Activated effector memory CD4-positive, alpha-beta T cell treated with anti-CD3 and anti-CD28 coated beads, Interleukin-2, amount 50 U/mL, for 16 hours (primary cell): ENCODE results near the gene EIF2B5.

Source experiments
- DNase-seq: peaks from one replicate; pipeline ENCODE4 v3.0.0-alpha.2; 2020

The EIF2B5 gene

DNA sequence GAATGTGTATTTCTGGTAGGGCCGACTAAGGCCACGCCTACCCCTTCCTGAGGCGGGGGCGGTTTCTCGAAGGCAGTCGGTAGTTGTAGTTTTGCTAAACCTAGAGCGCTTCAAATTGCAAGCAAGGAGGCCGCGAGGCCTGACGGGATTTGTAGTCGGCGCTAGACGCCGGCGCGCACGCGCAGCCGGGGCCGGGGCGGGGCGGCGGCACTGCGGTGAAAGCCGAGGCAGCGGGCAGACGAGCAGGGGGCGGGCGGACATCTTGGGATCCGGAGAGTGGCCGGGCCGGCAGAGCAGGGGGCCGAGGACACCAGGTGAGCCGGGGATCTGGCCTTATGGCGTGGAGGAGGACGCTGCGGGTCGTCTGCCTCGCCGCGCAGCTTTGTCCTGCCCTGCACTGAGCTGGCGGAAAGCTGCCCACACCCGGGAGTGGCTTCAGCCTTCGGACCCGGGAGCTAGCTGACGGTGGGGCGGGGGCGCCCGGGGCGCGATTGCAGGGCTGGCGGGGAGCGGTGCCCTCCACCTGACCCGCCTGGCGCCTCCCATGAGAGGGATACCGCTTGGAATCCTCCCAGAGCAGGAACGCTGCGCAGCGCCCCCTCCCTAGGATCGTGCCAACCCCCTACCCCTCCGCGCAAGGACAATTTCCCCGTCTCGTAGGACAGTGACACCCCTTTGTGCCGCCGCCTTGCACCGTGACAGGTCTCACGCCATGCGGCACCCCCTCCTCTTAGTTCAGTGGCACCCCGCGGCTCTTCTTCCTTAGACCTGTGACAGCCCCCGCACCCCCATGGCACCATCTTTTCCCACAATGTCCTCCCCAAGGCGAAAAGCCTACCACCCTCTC is 39.7 kb downstream of the EIF2B5 start, which contains the start of gene AP2M1:
AP2M1 (plus strand) TSS at position 210 of the 847 bp plus-strand sequence. CDS start 2,139 bp downstream, outside the sequence.
- peak; percentile 100 for DNase-seq

- DNase-seq = no peak
Observed at GRCh38 chr3:184175506-184175905, 40.3 kb downstream of the EIF2B5 start.

GRCh38 chr3:184175981-184176376 is 40.8 kb downstream of the EIF2B5 start:
- DNase-seq = no peak

- DNase-seq = no peak
Observed at GRCh38 chr3:184176377-184177330, 41.5 kb downstream of the EIF2B5 start.

DNA sequence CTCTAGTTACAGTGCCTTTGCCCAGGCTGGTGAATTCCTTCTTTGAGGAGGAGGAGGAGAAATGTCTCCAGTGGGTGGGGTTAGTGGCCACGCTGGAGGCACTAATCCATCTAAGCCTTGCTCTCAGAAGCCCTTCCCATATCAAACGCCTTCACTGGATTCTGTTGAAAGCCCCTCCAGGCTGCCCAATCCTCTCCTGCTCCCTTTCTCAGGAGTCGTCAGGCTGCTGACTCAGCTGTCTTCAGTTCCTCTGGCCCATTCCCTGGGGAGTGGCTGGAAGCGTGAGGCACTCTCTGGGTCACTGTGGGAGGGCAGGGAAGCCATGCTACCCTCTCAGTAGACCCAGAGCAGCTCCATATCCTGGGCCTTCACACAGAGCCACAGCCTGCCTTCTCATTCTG is 42.2 kb downstream of the EIF2B5 start:
- peak; percentile 60 for DNase-seq

- peak; percentile 53 for DNase-seq
Observed at GRCh38 chr3:184177767-184178306, 42.7 kb downstream of the EIF2B5 start.

DNA sequence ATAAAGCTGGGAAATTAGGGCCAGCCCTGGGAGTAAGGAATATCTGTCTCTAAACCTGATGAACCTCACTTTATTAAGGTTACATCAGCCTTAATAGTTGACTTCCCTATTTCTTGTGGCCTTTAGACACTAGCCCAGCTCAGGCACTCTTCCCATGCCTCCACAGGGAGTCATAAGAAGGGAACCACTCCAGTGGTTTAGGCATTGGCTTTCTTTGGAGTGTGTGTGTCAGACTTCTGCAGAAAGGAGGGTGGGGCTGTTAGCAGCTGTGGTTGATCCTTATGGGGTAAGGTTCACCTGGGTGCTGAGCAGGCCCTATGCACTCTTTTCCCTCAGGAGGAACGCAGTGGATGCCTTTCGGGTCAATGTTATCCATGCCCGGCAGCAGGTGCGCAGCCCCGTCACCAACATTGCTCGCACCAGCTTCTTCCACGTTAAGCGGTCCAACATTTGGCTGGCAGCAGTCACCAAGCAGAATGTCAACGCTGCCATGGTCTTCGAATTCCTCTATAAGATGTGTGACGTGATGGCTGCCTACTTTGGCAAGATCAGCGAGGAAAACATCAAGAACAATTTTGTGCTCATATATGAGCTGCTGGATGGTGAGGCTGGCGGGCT is 43.5 kb downstream of the EIF2B5 start:
- DNase-seq = peak; percentile 50

DNA sequence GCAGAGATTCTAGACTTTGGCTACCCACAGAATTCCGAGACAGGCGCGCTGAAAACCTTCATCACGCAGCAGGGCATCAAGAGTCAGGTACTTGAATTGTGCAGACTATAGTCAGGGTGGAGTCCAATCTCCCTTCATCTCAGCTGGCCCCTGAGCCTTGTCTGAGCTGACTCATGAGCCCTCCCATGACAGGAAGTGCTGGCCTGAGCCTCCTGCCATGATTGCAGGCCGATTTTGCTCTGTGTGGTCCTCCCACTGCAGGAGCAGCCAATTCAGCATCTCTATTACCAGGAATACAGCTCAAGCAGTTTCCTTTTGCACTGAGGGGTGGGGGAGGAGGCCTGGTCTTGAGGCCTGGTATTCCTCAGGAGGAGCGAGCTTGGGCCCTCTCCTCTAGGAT is 45.0 kb downstream of the EIF2B5 start:
- peak; percentile 30 for DNase-seq

DNA sequence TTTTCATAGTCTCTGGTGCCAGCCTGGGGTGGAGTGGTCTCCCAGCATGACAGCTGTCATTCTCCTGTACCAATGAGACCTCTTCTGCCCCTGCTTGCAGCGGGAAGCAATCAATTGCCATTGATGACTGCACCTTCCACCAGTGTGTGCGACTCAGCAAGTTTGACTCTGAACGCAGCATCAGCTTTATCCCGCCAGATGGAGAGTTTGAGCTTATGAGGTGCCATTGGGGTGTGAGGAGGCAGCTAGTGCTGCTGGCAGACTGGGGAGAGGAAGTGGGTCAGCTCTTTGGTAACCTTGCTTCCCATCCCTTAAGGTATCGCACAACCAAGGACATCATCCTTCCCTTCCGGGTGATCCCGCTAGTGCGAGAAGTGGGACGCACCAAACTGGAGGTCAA is 46.4 kb downstream of the EIF2B5 start:
- DNase-seq = peak; percentile 53

GRCh38 chr3:184183679-184184078 is 48.5 kb downstream of the EIF2B5 start:
- peak; percentile 34 for DNase-seq

- no peak for DNase-seq
Observed at GRCh38 chr3:184184546-184185230, 49.5 kb downstream of the EIF2B5 start.

DNA sequence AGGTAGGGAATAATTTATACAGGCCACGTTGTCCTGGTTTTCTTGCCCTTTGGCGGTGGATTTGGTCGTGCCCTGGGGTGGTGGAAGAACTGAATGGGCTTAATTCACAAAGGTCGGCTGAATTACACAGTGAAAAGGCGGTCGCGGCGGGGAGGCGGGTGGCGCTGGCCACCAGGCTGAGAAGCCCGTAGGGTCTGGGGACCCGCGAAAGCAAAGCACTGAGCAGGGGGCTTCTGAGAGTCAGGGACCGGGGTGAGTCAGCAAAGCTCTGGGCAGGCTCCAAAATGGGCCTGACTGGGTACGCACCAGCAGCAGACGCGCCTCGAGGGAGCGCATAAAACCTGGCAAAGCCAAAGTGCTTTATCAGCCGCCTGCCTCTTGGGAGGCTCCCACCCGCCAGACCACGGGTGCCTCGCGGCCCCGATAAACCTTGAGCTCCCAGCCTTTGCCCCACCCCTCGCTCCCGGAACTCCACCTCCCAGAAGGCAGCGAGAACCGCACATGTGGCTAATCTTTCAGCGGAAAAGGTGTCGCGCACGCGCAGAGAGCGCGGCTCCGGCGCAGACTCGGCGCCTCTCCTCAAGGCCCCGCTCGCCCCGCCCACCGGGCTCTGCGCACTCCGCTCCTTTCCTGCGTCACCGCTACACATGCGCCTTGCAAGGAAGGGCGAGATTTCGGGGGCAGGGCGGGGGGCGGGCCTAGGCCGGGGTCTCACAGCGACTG is 50.5 kb downstream of the EIF2B5 start:
- DNase-seq = peak; percentile 100

GRCh38 chr3:184186184-184186901 is 51.2 kb downstream of the EIF2B5 start, which contains the start of gene ABCF3:
Gene ABCF3 (plus strand): TSS chr3:184186199. CDS start chr3:184186208, 9 bp downstream.
- DNase-seq = no peak

DNA sequence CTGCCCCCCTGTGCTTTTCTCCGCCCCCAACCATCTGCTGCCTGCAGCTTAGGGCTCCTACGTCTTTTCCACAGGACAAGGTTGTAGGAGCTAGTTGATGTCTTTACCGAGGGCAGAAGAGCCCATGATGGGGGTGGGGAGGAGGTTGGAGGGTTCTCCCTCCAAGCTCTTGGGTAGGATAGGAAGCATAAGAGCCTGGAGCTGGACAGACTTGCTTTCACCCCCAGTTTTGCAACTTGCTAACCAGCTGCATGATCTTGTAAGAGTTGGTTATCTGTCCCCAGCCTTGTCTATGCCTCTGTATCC is 51.7 kb downstream of the EIF2B5 start:
- DNase-seq = no peak

- DNase-seq = no peak
Observed at GRCh38 chr3:184188080-184188479, 52.9 kb downstream of the EIF2B5 start.

DNA sequence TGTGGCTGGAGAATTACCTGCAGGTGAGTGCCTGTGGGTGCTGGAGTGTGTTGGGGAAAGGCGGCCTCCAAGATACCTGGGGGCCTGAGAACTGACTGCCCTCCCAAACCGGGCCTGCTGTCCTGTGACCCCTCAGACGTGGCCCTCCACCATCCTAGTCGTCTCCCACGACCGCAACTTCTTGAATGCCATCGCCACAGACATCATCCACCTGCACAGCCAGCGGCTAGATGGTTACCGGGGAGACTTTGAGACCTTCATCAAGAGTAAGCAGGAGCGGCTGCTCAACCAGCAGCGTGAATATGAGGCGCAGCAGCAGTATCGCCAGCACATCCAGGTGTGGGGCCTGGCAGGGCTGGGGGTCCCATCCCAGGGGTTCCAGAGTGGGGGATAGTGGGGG is 54.3 kb downstream of the EIF2B5 start:
- no peak for DNase-seq

- DNase-seq = no peak
Observed at GRCh38 chr3:184192889-184193288, 57.7 kb downstream of the EIF2B5 start.

DNA sequence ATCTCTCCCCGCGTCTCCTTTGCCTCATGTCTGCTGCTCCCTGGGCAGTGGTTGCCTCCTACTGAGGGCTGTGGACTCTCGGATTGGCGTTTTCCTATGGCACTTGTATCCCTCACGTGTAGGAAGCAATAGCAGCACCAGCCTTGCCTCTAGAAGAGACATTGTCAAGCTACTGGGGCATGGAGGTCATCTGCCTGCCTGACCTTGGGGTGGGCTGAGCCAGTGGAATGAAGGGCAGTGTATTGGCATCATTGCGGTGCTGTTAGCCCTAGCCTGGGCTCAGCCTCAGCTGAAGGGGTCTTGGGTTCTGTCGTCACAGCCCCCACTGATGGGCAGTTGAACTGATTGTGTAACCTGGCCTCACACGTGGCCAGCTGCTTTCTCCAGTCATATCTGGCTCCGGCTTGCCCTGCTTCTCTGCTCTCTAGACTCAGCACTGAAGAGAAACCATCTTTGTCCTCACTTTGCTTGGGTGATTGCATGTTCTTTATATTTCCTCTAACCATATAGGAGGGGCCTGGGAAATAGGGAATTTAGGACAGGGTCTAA is 58.9 kb downstream of the EIF2B5 start:
- no peak for DNase-seq
